Activated CD4-positive, CD25-positive, alpha-beta regulatory T cell treated with anti-CD3 and anti-CD28 coated beads, Interleukin-2, amount 50 U/mL, for 72 hours (primary cell): Measurements from ENCODE around the gene SORCS2.

Experiments
- DNase-seq: peaks from one replicate; pipeline ENCODE4 v3.0.0; 2021

The SORCS2 gene

DNA sequence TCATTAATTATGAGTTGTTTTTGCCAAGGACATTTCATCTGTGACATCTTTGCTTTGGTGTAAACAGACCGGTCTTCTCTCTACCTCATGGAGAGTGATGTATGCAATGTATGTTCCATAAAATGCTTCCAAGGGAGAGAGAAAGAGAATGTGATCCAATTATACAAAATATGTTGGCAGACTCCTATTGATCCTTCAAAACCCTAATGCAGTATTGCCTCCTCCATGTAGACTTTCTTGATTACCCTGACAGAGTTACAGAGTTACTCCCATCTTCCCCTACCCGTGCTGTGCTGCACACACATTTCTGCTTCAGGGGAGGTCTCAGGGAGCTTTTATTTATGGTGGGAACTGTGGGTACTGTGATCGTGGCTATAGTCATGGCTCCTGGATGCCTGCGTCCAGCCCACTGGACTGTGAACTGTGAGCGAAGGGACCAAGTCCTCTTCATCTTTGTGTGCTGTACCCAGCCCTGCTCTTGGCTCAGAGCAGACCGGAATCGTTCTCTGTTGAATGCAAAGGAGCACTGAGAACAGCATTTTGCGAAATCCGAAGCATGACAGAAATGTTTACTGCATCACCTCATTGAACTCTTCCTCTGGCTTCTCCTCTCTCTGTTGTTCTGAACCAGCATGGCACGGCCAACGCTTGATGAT lies 32.7 kb downstream of the SORCS2 start:
- DNase-seq: no peak

DNA sequence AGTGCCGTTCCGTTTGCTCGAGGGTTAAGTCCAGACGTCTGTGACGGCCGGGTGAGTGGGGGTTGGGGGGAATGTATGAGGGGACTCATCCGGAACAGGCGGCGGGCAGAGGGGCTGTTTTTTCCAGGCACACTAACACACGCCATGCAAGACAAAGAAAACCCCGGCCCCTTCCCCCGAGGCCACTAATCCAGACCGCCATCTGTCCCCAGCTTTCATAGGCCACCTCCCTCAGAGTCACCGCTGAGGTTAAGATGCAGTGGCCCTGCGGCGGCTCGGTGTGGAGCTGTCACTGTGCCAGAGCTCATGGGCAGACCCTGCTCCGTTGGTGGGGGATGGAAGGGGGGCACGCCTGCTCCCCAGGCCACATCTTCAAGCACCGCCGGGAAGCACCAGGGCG lies 34.1 kb downstream of the SORCS2 start:
- no peak for DNase-seq

DNA sequence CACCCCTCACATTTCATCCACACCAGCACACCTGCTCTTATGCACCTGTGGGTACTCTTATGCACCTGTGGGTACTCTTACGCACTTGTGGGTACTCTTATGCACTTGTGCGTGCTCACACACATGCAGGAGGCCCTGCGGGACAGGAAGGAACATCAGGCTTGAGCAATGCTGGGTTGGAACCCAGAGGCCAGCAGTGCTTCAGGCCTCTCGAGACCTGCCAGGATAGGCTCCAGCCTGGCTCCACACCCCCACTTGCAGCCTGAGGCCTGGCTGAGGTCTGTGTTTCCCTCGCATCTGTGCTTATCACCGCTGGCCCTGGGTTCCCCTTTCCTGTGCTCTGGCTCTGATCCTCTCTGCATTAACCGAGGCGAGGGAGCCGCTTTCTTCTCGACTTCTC lies 34.7 kb downstream of the SORCS2 start:
- no peak for DNase-seq

DNA sequence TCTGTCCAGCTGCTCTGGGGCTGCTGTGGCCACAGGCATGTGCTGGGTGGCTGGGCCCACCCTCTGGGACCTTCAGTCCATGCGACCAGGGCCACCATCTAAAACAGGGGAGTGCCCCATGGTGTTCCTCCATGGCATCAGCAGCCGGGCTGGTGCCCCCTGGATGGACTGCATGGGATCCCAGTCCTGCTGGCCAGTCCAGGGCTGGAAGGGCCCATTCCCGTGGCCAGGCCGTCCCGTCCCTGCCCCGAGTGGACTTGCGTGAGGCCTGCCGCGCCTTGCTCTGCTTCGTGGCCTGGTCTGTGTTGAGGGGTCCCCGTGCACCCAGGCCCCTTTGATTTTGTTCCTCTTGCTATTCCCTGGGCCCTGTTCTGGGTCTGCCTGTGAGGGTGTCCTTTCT lies 36.4 kb downstream of the SORCS2 start:
- no peak for DNase-seq

GRCh38 chr4:7232061-7232650 lies 39.8 kb downstream of the SORCS2 start:
- DNase-seq: no peak

- no peak for DNase-seq
These were observed 40.8 kb downstream of the SORCS2 start for GRCh38 chr4:7233006-7233580.

- no peak for DNase-seq
These were observed 41.3 kb downstream of the SORCS2 start for GRCh38 chr4:7233601-7234000.

GRCh38 chr4:7234355-7235029 lies 42.2 kb downstream of the SORCS2 start:
- no peak for DNase-seq

GRCh38 chr4:7235030-7235380 lies 42.7 kb downstream of the SORCS2 start:
- no peak for DNase-seq

DNA sequence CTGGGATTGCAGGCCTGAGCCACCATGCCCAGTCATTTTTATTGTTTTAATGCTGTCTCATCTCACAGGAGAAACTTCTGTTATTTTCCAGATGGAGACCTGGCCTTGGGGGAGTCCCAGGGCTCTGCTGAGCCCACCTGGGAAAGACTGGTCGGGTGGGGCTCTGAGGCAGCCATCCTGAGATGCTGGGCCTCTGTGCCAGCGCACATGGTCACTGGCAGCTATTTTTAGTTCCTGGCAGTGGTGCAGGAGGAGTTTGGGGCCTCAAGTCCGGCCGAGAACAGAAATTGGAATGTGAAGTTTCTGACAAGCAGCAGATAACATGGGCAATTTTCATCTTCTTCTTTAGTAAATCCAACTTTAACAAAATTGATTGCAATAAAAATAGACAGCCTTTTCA lies 44.5 kb downstream of the SORCS2 start:
- no peak for DNase-seq

- DNase-seq: no peak
These were observed 45.5 kb downstream of the SORCS2 start for GRCh38 chr4:7237873-7238272.

- no peak for DNase-seq
These were observed 46.1 kb downstream of the SORCS2 start for GRCh38 chr4:7238300-7238960.

DNA sequence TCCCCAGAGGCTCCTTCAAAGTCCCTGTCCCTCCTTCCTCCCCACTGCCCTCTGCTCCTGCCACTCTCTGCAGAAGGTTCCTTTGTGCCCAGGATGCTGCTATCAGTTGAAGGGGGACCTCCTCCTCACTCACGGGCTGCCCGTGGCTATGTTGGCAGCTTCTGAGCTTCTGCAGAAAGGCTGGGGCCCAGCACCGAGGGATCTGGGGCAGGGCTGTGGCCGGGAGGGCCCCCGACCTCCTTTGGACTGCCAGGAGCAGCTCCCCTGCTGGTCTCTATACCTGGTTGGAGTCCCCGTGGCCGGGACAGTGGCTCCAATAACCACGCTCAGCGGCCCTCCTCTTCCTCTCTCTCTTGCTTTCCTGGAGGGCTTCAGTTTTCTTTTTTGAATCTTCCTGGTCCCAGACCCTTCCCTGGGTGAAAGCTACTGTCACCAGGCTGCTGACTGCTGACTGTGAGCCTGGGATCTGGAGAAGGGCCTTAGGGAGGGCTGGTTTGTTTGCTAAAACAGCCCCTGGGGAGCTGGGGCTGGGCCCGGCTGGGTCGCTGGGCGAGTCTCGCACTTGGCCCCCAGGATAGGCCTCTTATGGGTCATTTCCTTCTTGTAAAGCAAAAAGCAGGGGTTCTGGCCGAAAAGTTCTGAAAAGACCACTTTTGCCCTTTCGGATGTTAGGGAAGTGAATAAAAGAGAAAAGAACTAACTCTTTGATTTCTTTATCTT lies 46.9 kb downstream of the SORCS2 start:
- DNase-seq: no peak

- DNase-seq: no peak
These were observed 47.5 kb downstream of the SORCS2 start for GRCh38 chr4:7239844-7240243.

- no peak for DNase-seq
These were observed 48.0 kb downstream of the SORCS2 start for GRCh38 chr4:7240306-7240705.

- no peak for DNase-seq
These were observed 49.3 kb downstream of the SORCS2 start for GRCh38 chr4:7241597-7242125.

DNA sequence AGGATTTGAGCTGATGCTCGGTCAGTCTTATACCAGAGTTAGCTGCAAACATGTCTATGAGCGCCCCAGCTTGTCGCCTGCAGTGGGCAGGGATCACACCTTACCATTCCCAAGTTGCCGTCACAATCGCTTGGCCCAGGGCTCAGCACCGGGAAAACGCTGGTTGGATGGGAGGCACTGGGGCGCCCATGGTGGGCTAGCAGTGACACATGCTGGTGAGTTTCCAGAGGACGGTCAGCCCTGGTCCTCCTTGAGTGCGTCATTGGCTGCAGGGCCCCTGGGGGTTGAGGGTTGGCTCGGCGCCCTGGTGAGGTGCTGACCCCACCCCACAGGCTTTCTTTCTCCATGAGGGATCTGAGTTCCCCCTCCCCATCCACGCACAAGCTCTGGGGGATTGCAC lies 50.4 kb downstream of the SORCS2 start:
- DNase-seq: no peak

- no peak for DNase-seq
These were observed 51.4 kb downstream of the SORCS2 start for GRCh38 chr4:7243609-7244330.

GRCh38 chr4:7244331-7244665 lies 52.0 kb downstream of the SORCS2 start:
- no peak for DNase-seq

DNA sequence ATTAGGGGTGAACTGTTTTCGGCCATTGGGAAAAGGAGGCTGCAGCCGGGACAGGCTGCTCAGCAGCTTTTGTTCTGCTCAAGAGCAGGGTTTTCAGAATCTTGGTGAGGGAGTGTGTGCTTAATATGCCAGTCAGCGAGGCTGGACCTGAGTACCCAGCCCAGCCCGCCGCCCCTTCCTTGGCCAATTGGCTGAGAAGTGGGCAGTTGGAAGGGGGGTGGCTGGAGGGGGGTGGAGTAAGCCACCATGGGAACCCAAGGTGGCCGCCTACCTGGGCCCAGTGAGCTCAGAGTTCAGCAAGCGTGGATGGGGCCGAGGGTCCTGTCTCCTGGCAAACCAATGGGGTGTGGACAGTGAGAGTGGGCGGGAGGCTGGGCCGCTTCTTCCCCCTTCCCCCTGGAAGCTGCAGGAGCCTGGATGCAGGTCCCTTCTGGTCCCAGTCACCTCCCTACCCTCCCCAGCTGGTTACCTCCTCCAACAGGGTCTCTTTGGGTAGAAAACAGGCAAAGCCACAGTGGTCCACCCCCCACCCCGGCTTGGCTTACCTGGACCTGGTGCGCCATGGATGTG lies 52.5 kb downstream of the SORCS2 start:
- DNase-seq: no peak

DNA sequence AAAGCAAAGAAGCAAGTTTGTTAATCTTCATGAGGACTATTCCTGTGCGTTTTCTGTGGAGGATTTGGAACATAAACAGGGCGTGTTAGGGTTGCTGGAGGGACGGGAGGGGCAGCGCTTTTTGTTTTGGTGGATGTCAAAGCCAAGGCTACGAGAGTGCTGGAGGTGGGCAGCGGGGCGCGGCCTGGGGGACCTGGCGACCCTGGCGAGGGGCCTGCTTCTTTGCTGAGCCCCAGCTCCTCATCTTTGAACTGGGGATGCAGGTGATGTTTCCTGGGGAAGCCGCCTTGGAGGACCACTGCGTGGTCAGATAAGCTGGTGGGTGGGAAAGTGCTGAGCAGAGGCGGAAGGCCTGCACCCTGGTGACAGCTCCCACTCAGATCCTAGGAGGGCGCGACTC lies 55.2 kb downstream of the SORCS2 start:
- no peak for DNase-seq

- no peak for DNase-seq
These were observed 55.6 kb downstream of the SORCS2 start for GRCh38 chr4:7247946-7248345.
